Coronary artery (tissue), 2 donors: ENCODE data around the gene FAM53C.

Source experiments
- DNase-seq: peaks from one replicate; pipeline ENCODE4 v3.0.0-alpha.2; 2017; ENCODE audit warnings: low spot score
- H3K27ac ChIP-seq, 2 donors: fragments of 200-600 bp; sonication (generic); one replicate each; pipeline ENCODE4 v1.5.1; 2016 to 2019
- H3K4me3 ChIP-seq: fragments of 200-600 bp; sonication (generic); 2 replicates; pipeline ENCODE4 v1.5.1; 2016; ENCODE audit warnings: mild to moderate bottlenecking, moderate library complexity
- TF ChIP-seq, protein P1 (sequence below): fragments of 200-600 bp; sonication (generic); IDR thresholded peaks from one replicate; pipeline ENCODE4 v1.5.1; 2019; ENCODE audit warnings: antibody characterized with exemption

Gene FAM53C

GRCh38 chr5:138351517-138351916, 13.5 kb downstream of the FAM53C start:
- DNase-seq, result no peak
- TF ChIP-seq, protein P1, sequence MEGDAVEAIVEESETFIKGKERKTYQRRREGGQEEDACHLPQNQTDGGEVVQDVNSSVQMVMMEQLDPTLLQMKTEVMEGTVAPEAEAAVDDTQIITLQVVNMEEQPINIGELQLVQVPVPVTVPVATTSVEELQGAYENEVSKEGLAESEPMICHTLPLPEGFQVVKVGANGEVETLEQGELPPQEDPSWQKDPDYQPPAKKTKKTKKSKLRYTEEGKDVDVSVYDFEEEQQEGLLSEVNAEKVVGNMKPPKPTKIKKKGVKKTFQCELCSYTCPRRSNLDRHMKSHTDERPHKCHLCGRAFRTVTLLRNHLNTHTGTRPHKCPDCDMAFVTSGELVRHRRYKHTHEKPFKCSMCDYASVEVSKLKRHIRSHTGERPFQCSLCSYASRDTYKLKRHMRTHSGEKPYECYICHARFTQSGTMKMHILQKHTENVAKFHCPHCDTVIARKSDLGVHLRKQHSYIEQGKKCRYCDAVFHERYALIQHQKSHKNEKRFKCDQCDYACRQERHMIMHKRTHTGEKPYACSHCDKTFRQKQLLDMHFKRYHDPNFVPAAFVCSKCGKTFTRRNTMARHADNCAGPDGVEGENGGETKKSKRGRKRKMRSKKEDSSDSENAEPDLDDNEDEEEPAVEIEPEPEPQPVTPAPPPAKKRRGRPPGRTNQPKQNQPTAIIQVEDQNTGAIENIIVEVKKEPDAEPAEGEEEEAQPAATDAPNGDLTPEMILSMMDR, result no peak

DNA sequence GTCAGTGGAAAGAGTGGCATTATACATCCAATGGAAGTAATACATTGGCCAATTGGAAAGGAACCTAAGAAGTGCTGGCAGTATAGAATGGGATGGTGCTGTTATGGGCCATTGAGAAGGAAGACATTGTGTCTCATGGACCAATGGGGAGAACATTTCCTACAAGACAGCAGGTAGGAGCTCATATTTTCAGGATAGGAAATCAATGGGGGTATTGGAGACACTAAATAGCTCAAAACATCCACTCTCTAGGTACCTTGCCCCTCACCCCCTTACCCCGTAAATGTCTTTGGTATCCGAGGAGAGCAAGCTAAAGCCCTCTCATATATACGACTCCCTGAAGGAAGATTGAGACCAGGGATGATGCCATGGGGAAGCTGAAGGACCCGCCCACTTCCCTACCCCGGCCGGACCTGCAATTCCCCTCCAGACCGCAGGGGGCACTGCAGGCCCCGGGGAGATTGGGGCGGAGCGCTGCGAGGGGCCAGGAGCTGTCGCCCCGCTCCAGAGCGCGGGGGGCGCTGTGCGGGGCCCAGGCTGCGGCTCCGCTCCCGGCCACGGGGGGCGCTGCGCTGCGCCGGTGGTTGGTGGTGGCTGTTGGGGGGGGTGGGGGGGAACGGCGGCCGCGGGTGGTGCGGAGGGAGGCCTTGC, 14.1 kb downstream of the FAM53C start, which contains the start of gene KDM3B:
Gene KDM3B, plus strand, starts transcription at position 615 of the 651 bp plus-strand sequence. CDS start 111 bp downstream, outside the sequence.
- TF ChIP-seq, protein P1, result peak; percentile 97
- peak; percentile 93 for DNase-seq
- Histone ChIP-seq H3K4me3 (peak within 1 kb of the TSS; percentile 98), H3K27ac (peak within 1 kb of the TSS; percentile 94 to 99)

More at GRCh38 chr5:138351517-138351916, 13.5 kb downstream of the FAM53C start:
- Histone ChIP-seq H3K27ac (peak overlapping the region; percentile 32 to 94), H3K4me3 (no peak overlapping the region)

GRCh38 chr5:138352722-138353559, 14.9 kb downstream of the FAM53C start:
- peak overlapping the region; percentile 98 for H3K4me3 ChIP-seq
- H3K27ac ChIP-seq, result peak overlapping the region; percentile 94 to 99
- DNase-seq, result peak; percentile 85
- TF ChIP-seq, protein P1, result peak; percentile 35

- DNase-seq, result no peak
- TF ChIP-seq, protein P1, result no peak
These were observed 15.6 kb downstream of the FAM53C start for GRCh38 chr5:138353560-138354080.

GRCh38 chr5:138354387-138354786, 16.3 kb downstream of the FAM53C start:
- TF ChIP-seq, protein P1, result no peak
- peak overlapping the region in 1 of 2 donors; percentile 99 for H3K27ac ChIP-seq
- H3K4me3 ChIP-seq, result peak overlapping the region; percentile 98
- DNase-seq, result no peak

More at GRCh38 chr5:138353560-138354080, 15.6 kb downstream of the FAM53C start:
- peak overlapping the region; percentile 98 for H3K4me3 ChIP-seq
- H3K27ac ChIP-seq, result peak overlapping the region; percentile 94 to 99

DNA sequence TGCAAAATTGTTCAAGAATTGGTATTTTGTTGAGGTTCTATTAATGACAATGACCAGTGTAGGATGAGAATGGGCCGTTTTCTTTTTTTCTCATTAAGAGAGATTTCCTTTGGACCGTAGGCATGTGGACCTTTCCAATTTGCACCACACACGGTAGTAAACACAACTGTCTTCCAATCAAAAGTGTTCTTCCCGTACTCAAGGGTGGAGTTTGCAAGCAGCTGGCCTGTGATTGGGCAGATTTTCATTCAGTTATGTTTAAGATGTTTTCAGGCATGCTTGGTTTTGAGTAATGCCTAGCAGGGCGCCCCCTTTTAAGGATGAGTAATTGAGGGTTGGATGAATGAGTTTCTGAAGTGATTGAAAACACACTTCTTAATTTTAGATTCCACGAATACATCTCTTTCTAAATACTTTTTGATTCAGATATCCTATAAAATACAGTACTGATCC, 16.9 kb downstream of the FAM53C start:
- Histone ChIP-seq H3K4me3 (peak overlapping the region; percentile 98), H3K27ac (peak overlapping the region in 1 of 2 donors; percentile 99)
- DNase-seq, result no peak
- TF ChIP-seq, protein P1, result no peak
